Kidney epithelial cell (primary cell): ENCODE measurements around the gene ABCA9. TPM values are rescaled to one million over a fixed set of nuclear protein-coding genes. Genes with fewer than 3 reads are reported as not detected.
"Not testable (repeated sequence)": the region's sequence is repeated elsewhere in the genome, so short reads cannot be mapped to it uniquely, and the experiment has no call there.

Source experiments
- DNase-seq: peaks from one replicate; pipeline ENCODE4 v3.0.0-alpha.2; 2010; ENCODE audit warnings: low read depth
- H3K27me3 ChIP-seq: 2 replicates; pipeline ENCODE4 v1.6.0; 2011; ENCODE audit warnings: low read length; ENCODE audit not compliant: control insufficient read depth, insufficient read depth
- H3K36me3 ChIP-seq: 2 replicates; pipeline ENCODE4 v1.5.1; 2011; ENCODE audit warnings: low read length; ENCODE audit not compliant: control insufficient read depth, insufficient read depth
- H3K4me3 ChIP-seq: 2 replicates; pipeline ENCODE4 v1.5.1; 2011; ENCODE audit warnings: low read depth, mild to moderate bottlenecking, control low read depth, low read length
- CTCF ChIP-seq: IDR thresholded peaks from 2 replicates; pipeline ENCODE4 v1.5.1; 2011; ENCODE audit warnings: mild to moderate bottlenecking, moderate library complexity, low read length, control low read depth, inconsistent platforms; ENCODE audit not compliant: insufficient read depth, poor library complexity, severe bottlenecking
- total RNA-seq: library from RNA; depleted of rRNA; stranded (reverse); fragments of >200 nt; gene quantifications from 2 replicates; pipeline ENCODE4 v1.2.3, GENCODE V29; 2015

ABCA9 gene
- total RNA-seq, 1 donor from 2014 or later: 0.08 TPM

- no peak for DNase-seq
- no peak for TF ChIP-seq CTCF
- no peak overlapping the region for H3K4me3 ChIP-seq
- no peaks in the 10 kb centered on the region for H3K27me3 ChIP-seq
- no peaks in the 10 kb centered on the region for H3K36me3 ChIP-seq
These were observed 116.2 kb downstream of the ABCA9 start for GRCh38 chr17:68944435-68945035.

GRCh38 chr17:68943812-68944182 is 116.9 kb downstream of the ABCA9 start:
- not testable (repeated sequence) for H3K36me3 ChIP-seq, H3K27me3 ChIP-seq, H3K4me3 ChIP-seq, DNase-seq

GRCh38 chr17:68943123-68943811 is 117.5 kb downstream of the ABCA9 start:
- no peak for TF ChIP-seq CTCF
- H3K4me3 ChIP-seq: no peak overlapping the region
- no peaks in the 10 kb centered on the region for H3K27me3 ChIP-seq
- DNase-seq: no peak
- no peaks in the 10 kb centered on the region for H3K36me3 ChIP-seq

- H3K36me3 ChIP-seq: no peaks in the 10 kb centered on the region
- no peak for DNase-seq
- H3K4me3 ChIP-seq: no peak overlapping the region
- no peaks in the 10 kb centered on the region for H3K27me3 ChIP-seq
- no peak for TF ChIP-seq CTCF
These were observed 118.3 kb downstream of the ABCA9 start for GRCh38 chr17:68942389-68942788.

- DNase-seq: no peak
- H3K27me3 ChIP-seq: no peaks in the 10 kb centered on the region
- no peaks in the 10 kb centered on the region for H3K36me3 ChIP-seq
- TF ChIP-seq CTCF: no peak
- H3K4me3 ChIP-seq: no peak overlapping the region
These were observed 119.0 kb downstream of the ABCA9 start for GRCh38 chr17:68941761-68942160.

GRCh38 chr17:68939195-68939594 is 121.5 kb downstream of the ABCA9 start:
- no peak for TF ChIP-seq CTCF
- no peaks in the 10 kb centered on the region for H3K27me3 ChIP-seq
- H3K4me3 ChIP-seq: no peak overlapping the region
- DNase-seq: no peak
- no peaks in the 10 kb centered on the region for H3K36me3 ChIP-seq
